Measurements from ENCODE around the gene TSTD1. TPM values are rescaled to one million over a fixed set of nuclear protein-coding genes. Genes with fewer than 3 reads are reported as not detected.

Gene TSTD1
- total RNA-seq, 4 donors from 2014 or later, result 33.0 to 152 (median 78.8) TPM

- Histone ChIP-seq H3K9me3 (no peaks in the 10 kb centered on the region), H3K4me3 (no peak overlapping the region), H3K27ac (no peak overlapping the region), H3K4me1 (no peaks in the 10 kb centered on the region), H3K27me3 (no peaks in the 10 kb centered on the region), H3K36me3 (no peaks in the 10 kb centered on the region)
- DNase-seq, result no peak
- TF ChIP-seq POLR2A (IDR thresholded peaks at IDR 0.05) (no peak), CTCF (IDR thresholded peaks at IDR 0.05) (no peak)
These were observed 38.7 kb upstream of the TSTD1 start for GRCh38 chr1:161077426-161077825.

GRCh38 chr1:161076410-161076809 is 37.6 kb upstream of the TSTD1 start:
- H3K4me3 ChIP-seq, result no peak overlapping the region
- H3K36me3 ChIP-seq, result no peaks in the 10 kb centered on the region
- H3K27ac ChIP-seq, result no peak overlapping the region
- TF ChIP-seq CTCF (IDR thresholded peaks at IDR 0.05), result no peak
- TF ChIP-seq POLR2A (IDR thresholded peaks at IDR 0.05), result no peak
- no peak for DNase-seq
- no peaks in the 10 kb centered on the region for H3K27me3 ChIP-seq
- no peaks in the 10 kb centered on the region for H3K4me1 ChIP-seq
- H3K9me3 ChIP-seq, result no peaks in the 10 kb centered on the region

- Histone ChIP-seq H3K9me3 (no peaks in the 10 kb centered on the region), H3K4me3 (no peak overlapping the region), H3K27me3 (no peaks in the 10 kb centered on the region), H3K36me3 (no peaks in the 10 kb centered on the region), H3K27ac (no peak overlapping the region), H3K4me1 (peaks cover 0 to 5% (median 0%) of the 10 kb centered on the region in 4 donors)
- no peak for TF ChIP-seq CTCF (IDR thresholded peaks at IDR 0.05)
- no peak for TF ChIP-seq POLR2A (IDR thresholded peaks at IDR 0.05)
- DNase-seq, result no peak
These were observed 36.1 kb upstream of the TSTD1 start for GRCh38 chr1:161074676-161075368.

- no peaks in the 10 kb centered on the region for H3K27me3 ChIP-seq
- H3K27ac ChIP-seq, result no peak overlapping the region
- DNase-seq, result no peak
- TF ChIP-seq POLR2A (IDR thresholded peaks at IDR 0.05) (no peak), CTCF (IDR thresholded peaks at IDR 0.05) (peak in 2 of 6 experiments; percentile 28 to 36)
- no peaks in the 10 kb centered on the region for H3K9me3 ChIP-seq
- no peaks in the 10 kb centered on the region for H3K36me3 ChIP-seq
- no peak overlapping the region for H3K4me3 ChIP-seq
- peaks cover 0 to 5% (median 0%) of the 10 kb centered on the region in 4 donors for H3K4me1 ChIP-seq
These were observed 34.8 kb upstream of the TSTD1 start for GRCh38 chr1:161073474-161074121.

- no peaks in the 10 kb centered on the region for H3K36me3 ChIP-seq
- no peak for DNase-seq
- no peak for TF ChIP-seq CTCF (IDR thresholded peaks at IDR 0.05)
- no peak for TF ChIP-seq POLR2A (IDR thresholded peaks at IDR 0.05)
- no peaks in the 10 kb centered on the region for H3K9me3 ChIP-seq
- H3K4me1 ChIP-seq, result peaks cover 0 to 5% (median 2%) of the 10 kb centered on the region in 4 donors
- H3K27ac ChIP-seq, result no peak overlapping the region
- H3K4me3 ChIP-seq, result no peak overlapping the region
- no peaks in the 10 kb centered on the region for H3K27me3 ChIP-seq
These were observed 34.1 kb upstream of the TSTD1 start for GRCh38 chr1:161072751-161073449.

Measured in Peyer's patch (tissue), 4 donors.